HG02610 (cell line): ENCODE measurements around the gene CHST12.
A peak's percentile ranks its signal among the peaks of the same experiment; 100 is the strongest.

Experiments used
- ATAC-seq: cut with Tn5 transposase; IDR thresholded peaks from one replicate; pipeline ENCODE4 v1.9.1; 2021; ENCODE audit warnings: mild to moderate bottlenecking, moderate library complexity; ENCODE audit not compliant: unreplicated experiment

Gene CHST12

GRCh38 chr7:2403014-2403717 lies at the start of gene CHST12:
Gene CHST12, plus strand, starts transcription at chr7:2403611. Its CDS starts 29,029 bp downstream, at chr7:2432640.
- peak; percentile 30 for ATAC-seq

GRCh38 chr7:2353936-2354185 lies 49.5 kb upstream of the CHST12 start:
- peak; percentile 49 for ATAC-seq

- peak; percentile 75 for ATAC-seq
Observed at GRCh38 chr7:2354186-2354938, 49.0 kb upstream of the CHST12 start, which contains the start of gene EIF3B. Gene EIF3B, plus strand, starts transcription at chr7:2354827. Its CDS starts 95 bp downstream, at chr7:2354922.

GRCh38 chr7:2354939-2355704 lies 48.3 kb upstream of the CHST12 start:
- ATAC-seq: no peak

GRCh38 chr7:2355705-2356008 lies 47.8 kb upstream of the CHST12 start:
- ATAC-seq: no peak

DNA sequence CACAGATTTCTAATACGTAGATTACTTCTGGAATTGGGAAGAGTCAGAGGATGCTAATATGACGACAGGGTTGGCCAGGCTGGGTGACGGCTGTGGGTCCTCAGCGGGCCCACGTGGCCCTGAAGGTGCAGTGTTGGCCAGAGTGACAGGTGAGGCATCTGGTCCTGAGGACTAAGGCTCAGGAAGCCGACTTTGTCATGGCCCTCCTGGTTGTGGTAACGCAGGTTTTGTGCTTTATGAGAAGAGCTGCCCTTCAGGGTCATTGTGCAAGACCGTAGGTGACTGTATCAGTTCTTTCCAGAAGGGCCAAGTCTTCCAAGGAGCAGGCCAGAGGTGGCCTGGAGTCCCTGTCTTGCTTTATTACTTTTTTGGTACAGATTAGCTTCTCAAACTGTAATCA lies 46.2 kb upstream of the CHST12 start:
- no peak for ATAC-seq

DNA sequence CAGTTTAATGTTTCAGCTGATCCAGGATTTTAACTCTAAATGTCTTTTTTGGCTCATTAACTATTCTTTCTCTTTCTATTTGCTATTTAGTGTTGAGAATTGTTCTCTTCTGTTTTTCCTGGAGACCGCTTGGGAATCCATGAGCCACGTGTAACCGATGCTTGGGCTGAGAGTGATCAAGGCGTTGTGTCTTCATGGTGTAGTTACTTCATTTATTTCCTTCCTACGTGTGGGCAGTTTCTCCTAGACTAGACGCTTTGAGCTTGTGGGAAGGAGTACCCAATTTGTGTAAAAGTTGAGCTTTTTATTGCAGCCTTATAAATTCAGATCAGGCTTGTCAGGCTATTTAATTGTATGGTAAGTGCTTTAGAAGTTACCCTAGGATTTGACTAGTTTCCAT lies 45.8 kb upstream of the CHST12 start:
- ATAC-seq: no peak

DNA sequence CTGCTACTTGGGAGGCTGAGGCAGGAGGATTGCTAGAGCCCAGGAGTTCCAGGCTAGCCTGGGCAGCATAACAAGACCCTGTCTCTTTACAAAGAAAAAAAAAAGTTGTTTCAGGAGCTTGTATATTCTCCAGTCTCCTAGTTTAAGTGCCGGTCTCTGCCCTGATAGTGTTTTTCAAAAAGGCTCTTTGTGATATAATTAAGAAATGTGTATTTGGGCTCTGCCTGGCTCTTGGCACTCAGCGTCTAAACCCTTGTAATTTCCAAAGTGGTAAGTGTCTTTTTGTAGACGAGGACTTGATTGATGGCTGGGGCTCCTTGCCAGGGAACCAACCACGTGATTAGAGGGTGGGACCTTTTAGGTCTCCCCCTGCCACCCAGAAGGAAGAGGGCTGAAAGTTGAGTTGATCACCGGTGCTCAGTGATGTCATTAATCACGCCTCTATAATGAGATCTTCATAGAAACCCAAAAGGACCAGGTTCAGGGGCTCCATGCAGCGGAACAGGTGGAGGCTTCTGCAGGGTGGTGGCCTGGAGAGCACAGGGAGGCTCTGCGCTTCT lies 44.4 kb upstream of the CHST12 start:
- ATAC-seq: no peak

DNA sequence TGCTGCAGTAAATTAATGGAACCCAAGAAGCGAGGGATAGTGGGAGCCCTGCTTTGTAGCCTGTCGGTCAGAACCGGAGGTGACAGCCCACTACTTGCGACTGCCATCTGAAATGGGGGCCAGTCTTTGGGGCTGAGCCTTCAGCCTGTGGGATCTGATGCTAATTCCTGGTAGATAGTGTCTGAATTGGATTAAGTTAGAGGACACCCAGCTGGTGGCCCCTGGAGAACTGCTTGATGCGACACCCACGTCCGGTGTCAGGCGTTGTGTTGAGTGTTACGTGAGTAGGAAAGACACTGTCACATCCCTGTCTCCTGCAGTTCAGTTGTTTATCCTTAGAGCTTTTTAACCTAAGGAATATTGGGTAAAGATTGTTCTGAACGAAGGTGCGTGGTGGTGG lies 43.8 kb upstream of the CHST12 start:
- no peak for ATAC-seq

- ATAC-seq: no peak
Observed at GRCh38 chr7:2360796-2361195, 42.6 kb upstream of the CHST12 start.

GRCh38 chr7:2362385-2363088 lies 40.9 kb upstream of the CHST12 start:
- ATAC-seq: no peak

DNA sequence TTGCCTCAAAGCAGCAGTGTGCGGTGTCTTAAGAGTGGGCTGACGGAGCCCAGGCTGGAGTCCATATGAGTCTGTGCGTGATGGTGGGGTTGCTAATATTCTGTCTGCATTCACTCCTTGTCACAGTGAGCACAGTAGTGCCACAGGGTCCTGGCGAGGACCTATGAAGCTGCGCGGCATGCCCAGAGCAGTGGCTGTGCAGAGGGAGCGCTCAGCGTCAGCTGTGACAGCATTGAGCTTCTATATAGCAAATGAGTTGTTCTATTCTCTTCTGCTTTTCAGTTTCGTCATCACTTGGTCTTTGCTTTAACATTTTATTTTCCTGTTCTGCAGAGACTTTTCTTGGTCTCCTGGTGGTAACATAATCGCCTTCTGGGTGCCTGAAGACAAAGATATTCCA lies 34.3 kb upstream of the CHST12 start:
- ATAC-seq: no peak

DNA sequence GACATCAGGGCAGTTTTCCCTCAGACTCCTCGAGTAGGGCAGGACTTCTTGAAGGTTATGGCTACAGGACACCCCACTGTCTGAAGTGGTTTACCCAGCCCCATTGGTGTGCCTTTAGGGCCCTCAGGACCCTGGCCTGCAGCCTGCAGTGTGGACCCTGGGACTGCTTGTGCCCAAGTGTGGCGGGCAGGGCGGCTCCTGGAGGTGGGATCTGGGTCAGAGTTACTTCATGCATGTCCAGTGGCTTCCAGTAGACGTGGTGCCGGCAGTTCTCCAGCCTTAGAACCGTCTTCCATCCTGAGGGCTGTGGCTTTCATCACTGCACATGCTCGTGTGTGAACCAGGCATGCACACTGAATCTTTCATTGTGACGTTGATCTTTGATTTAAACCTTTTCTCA lies 32.1 kb upstream of the CHST12 start:
- ATAC-seq: no peak

GRCh38 chr7:2372724-2373123 lies 30.7 kb upstream of the CHST12 start:
- no peak for ATAC-seq

- ATAC-seq: no peak
Observed at GRCh38 chr7:2373124-2373556, 30.3 kb upstream of the CHST12 start.

DNA sequence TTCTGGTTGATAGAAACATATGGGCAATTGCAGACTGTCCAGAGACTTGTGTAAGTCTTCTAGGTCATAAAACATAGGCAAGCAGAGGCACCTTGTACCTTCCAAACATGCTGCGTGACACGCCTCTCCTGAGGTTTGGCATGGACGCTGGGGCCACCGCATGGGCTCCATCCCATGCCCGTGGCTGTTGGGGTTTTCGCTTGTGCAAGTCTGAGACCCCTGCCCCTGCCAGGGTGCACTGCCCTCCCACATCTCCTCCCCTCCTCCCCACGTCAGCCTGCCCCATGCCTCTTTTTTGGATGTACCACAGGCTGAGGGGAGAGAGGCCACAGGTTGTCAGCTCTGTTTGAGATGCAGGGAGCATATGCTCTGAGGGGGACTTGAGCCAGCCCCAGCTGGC lies 29.8 kb upstream of the CHST12 start:
- no peak for ATAC-seq

DNA sequence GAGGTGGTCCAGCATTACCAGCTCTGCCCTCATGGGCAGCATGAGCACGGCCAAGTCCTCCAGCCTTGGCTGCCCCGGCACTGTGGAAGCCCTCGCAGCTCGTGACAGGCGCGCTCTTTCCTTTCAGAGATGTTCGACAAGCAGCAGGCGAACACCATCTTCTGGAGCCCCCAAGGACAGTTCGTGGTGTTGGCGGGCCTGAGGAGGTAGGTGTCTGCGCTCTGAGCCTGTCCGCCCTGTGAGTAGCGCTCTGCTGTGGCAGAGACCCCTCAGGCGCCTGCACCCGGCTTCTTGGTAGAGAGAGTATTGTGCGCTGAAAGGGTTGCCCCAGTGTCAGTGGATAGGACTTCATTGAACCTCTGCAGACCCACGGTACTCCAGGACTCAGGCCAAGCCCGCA lies 29.0 kb upstream of the CHST12 start:
- no peak for ATAC-seq

DNA sequence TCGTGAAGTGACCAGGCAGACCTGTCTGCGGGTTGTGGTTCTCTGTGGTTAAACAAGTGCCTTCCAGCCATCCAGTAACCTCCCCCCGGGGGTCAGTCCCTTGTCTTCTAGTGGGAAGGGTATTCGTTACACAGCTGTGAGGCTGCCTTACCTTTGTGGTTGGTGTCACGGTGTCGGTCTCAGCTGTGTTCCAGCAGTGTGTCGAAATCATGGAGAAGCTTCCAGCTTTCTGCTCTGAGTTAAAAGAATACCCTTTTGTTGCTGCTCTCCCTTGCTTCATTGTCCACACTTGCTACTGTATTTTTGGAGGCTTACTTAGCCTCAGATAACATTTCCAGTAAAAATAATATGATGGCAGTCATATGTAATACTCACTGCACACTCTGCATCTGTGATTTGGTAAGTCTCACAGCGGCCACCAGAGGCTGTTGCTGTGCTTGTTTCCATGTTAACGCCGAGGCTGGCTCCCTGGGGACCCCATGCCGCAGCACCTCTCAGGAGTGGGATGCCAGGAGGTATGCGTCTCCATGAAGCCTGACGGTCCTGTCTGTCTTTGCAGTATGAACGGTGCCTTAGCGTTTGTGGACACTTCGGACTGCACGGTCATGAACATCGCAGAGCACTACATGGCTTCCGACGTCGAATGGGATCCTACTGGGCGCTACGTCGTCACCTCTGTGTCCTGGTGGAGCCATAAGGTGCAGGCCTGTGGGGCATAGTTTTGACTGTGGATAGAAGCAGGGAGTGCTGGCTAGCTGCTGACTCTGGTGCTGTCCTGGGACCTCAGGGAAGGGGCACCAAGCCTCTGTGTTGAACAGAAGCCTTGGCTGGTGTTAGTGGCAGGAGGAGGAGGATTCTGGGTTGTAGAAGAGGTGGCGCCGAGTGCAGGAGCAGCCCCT lies 28.3 kb upstream of the CHST12 start:
- ATAC-seq: no peak

- ATAC-seq: no peak
Observed at GRCh38 chr7:2376351-2377154, 26.9 kb upstream of the CHST12 start.
